ENCODE measurements around the gene NR2F2.
"Not testable (repeated sequence)": the region's sequence is repeated elsewhere in the genome, so short reads cannot be mapped to it uniquely, and the experiment has no call there.

Gene NR2F2

GRCh38 chr15:96374499-96374898 lies 44.0 kb downstream of the NR2F2 start:
- no peak for DNase-seq

- DNase-seq = not testable (repeated sequence)
These were observed 49.1 kb downstream of the NR2F2 start for GRCh38 chr15:96379592-96379991.

DNA sequence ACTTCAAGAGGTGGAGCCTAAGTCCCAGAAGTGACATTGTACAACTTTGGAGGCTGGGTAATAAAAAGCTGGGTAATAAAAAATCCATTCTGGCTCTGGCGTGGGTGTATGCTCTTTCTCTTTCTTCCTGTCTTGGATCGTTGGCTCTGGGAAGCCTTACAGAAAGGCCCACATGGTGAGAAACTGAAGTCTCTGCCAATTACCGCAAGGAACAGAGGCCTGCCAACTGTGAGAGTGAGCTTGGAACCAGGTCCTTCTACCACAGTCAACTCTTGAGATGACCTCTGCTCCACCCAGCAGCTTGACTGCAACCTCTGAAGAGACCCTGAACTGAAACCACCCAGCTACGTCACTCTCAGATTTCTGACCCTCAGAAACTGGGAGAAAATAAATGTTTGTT lies 51.0 kb downstream of the NR2F2 start:
- DNase-seq = no peak

- DNase-seq = no peak
These were observed 54.7 kb downstream of the NR2F2 start for GRCh38 chr15:96385195-96385594.

DNA sequence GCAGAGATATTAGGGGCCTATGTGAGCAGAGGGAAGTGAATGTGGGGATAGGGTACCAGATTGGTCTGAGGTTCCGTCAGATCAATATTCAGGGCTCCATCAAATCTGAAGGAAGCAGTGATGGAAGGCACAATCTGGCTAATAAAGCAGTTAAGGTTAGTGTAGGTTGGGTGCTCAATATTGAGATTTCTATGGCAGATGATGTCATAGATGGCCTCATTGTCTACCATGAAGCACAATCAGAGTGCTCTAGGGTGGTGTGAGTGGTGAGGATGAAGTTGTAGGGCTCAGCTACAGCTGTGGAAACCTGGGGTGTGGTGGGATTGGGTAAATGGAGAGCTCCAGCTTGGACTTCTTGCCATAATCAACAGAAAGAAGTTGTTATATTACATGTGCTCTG lies 58.2 kb downstream of the NR2F2 start:
- no peak for DNase-seq
